GM21360 (cell line): ENCODE measurements around the gene DYRK4.
"Not testable (repeated sequence)": the region's sequence is repeated elsewhere in the genome, so short reads cannot be mapped to it uniquely, and the experiment has no call there.

Experiments used
- ATAC-seq: cut with Tn5 transposase; IDR thresholded peaks from one replicate; pipeline ENCODE4 v1.9.1; 2021; ENCODE audit warnings: mild to moderate bottlenecking, moderate library complexity; ENCODE audit not compliant: unreplicated experiment

DYRK4 gene

GRCh38 chr12:4562034-4562657 is at the start of gene DYRK4:
Gene DYRK4, plus strand, starts transcription at chr12:4562208. Its CDS starts 38 bp downstream, at chr12:4562246.
- ATAC-seq, result no peak

- no peak for ATAC-seq
Observed at GRCh38 chr12:4518106-4518728, 43.8 kb upstream of the DYRK4 start.

- ATAC-seq, result not testable (repeated sequence)
Observed at GRCh38 chr12:4523443-4523842, 38.6 kb upstream of the DYRK4 start.

DNA sequence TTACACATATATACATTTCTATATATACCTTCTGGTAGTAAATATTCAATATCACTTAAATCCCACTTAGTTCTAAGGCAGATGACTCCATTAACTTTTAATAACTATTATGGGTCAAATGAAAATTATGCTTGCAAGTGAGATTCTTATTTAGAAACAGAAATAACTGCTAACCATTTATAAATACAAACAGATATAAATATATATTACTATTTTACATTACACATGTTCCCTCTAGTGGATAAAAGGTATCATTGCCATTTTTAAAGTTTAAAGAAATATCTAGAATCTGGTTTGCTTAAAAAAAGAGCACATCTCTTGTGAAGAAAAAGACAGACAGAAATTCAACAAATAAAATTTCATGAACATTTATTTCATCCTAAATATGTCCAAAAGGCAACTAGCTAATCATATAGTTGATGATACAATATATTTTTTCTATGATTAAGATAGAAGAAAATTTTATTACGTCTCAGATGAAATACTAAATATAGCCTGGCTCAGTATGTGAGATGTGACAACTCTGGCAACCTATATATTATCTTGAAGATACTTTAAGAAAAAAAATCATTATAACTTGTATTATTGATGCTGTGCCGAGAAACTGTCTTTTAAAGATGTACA is 35.0 kb upstream of the DYRK4 start:
- no peak for ATAC-seq

- no peak for ATAC-seq
Observed at GRCh38 chr12:4530160-4530559, 31.8 kb upstream of the DYRK4 start.

GRCh38 chr12:4530982-4531586 is 30.9 kb upstream of the DYRK4 start:
- no peak for ATAC-seq

DNA sequence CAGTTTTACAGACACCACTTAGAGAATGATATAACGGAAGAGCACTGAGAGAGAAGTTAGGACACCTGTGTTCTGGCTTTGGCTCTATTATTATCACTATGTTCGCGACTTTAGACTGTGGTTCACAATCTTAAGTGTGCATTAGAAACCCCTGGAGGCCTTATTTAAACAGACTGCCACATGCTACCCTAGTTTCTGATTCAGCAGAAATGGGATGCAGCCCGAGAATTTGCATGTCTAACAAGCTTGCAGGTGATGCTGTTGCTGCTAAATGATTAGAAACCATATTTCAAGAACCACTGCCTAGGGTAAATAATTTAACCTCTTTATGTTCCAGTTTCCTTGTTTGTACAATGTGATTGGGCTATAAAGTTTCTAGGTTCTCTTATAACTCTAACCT is 26.9 kb upstream of the DYRK4 start:
- no peak for ATAC-seq

DNA sequence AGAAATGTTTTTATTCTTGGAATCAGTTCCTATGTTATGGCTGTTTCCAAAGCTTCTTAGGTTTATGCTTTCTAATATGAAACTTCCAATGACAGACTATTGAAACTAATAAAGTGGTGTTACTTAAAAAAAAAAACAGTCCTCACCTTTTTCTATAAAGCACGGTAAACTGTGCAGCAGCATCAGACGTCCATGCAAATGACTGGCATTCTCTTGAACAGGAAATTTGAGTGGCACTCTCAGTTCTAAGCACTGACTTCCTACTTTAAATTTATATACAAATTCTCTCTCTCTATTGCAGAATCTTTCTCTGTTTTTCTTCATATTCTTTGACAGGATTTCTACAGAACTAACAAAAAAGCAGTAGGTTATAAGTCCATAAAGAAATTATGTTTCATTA is 26.1 kb upstream of the DYRK4 start:
- no peak for ATAC-seq

- peak; percentile 85 for ATAC-seq
Observed at GRCh38 chr12:4538207-4539160, 23.5 kb upstream of the DYRK4 start, which contains the start of gene RAD51AP1. Gene RAD51AP1, plus strand, starts transcription at chr12:4538890. Its CDS starts 50 bp downstream, at chr12:4538940.

DNA sequence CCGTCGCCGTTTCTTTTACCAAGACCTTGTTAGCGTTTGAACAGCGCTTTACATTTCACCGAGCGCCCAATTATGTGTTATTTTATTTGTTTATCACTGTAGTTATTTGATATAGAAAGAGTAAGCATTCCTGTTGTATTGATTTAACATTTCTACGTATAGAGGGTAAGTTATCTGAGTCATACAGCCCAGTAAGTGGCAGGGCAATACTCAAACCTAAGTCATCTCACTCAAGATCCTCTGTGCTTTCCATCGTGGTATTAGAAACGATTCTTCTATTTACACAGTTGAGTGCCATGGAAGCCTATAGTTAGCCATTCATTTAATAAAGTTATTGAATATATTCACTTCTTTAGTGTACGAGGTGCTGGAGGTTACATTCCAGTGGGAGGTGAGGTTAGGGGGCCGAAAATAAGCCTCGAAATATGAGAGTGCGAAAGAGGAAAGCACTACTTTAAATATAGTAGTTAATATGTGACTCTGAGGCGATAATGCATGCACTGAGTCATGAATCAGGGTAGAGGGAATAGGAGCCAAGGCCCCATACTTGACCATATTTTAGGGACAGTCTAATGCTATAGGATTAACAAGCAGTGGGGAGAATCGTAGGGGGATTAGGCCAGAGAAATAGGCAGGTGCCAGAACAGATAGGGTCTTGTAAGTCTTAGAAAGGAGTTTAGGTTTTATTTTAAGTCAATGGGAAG is 22.7 kb upstream of the DYRK4 start:
- no peak for ATAC-seq

- no peak for ATAC-seq
Observed at GRCh38 chr12:4540170-4540569, 21.8 kb upstream of the DYRK4 start.

DNA sequence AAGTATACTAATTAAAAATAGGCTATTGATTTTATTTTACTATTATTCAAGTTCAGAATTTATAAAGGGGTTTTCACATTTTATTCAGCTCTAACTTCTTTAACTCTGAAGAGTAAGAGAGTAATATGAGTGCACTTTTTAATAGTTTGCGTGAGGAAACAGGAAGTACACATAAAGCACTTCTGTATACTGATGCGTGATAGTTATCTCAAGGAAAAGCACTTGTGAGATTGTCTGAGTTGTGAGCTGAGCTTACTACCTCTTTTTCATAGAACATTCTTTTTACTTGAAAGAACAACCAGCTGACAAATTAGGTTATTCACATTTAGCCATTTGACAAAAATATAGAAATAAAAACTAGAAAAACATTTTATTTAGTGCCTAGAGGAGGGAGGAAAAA is 21.4 kb upstream of the DYRK4 start:
- ATAC-seq, result no peak

- no peak for ATAC-seq
Observed at GRCh38 chr12:4545195-4545594, 16.8 kb upstream of the DYRK4 start.

DNA sequence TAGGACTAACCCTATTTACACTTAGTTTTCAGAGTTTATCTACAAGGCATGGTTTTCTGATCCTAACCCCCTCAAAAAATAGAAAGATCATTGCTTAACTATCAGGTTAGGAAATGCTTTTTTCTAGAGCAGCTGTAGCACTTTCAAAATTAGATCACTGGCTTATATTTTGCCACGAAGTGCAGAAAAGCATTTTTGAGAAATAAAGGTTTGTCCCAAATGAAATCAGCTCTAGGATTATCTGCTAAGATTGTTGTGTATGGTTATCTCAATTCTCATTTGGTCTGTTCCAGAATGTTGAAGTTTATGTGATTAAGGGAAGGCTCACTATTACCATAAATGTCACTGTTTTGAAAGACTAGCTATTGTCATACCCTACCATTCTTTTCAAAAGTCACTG is 9.8 kb upstream of the DYRK4 start:
- ATAC-seq, result no peak

GRCh38 chr12:4553943-4554342 is 8.1 kb upstream of the DYRK4 start:
- no peak for ATAC-seq

GRCh38 chr12:4555804-4556203 is 6.2 kb upstream of the DYRK4 start:
- no peak for ATAC-seq

GRCh38 chr12:4556735-4557530 is 5.1 kb upstream of the DYRK4 start:
- ATAC-seq, result no peak

DNA sequence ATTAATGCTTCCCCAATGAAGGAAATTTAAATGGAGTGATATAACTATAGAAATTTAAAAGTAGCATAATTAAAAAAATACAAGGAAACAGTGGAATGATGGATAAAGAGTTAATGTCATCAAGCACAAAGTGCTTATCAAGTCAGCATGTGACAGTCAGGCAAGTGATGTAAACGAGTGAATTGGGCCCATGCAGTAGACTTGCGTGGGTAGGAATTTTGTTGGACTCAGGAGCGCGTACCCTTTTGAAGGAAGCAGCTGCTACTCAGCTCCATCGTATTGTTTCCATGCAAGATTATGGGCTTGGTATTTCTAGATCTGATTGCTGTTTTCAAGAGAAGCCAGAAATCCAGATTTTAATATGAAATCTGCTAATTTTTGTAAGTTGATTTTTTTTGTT is 4.4 kb upstream of the DYRK4 start:
- no peak for ATAC-seq

- no peak for ATAC-seq
Observed at GRCh38 chr12:4558171-4558570, 3.8 kb upstream of the DYRK4 start.
